IPS DF 4.7 (cell line): ENCODE data around the gene ARHGEF25.
"Not testable (repeated sequence)": the region's sequence is repeated elsewhere in the genome, so short reads cannot be mapped to it uniquely, and the experiment has no call there.

Experiments used
- DNase-seq: peaks from one replicate; pipeline ENCODE4 v3.0.0-alpha.2; 2013; ENCODE audit warnings: low spot score; ENCODE audit errors: extremely low read depth

ARHGEF25 gene

DNA sequence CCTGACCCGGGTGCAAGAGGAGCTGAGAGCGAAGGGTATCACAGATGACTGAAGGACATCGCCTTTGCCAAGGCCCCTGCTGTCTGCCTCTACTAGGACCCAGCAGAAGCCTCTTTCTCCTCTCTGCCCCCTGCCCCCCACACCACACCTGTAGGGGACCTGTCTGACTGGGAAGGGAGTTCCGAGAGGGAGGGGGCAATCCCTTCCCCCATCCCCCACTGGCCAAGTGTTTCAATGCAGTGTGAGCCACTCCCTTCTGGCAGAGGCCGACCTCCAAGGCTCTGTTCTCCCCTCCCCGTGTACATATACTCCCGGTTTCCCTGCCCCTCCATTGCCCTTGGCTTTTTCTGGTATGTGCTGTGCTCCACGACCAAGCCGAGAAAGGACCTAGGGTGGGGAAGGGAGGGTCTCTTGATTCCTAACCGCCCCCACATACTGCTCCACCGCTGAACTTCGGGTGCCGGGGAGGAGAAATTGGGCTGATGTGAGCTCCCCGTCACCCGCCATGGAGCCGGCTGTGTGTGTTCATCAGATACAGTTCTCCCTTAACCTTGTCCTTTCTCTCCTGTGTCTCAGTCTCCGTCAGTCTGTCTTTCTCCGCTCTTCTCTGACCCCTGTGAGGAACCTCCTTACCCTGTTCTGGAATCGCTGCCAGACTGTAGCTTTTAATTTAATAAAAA lies 2.0 kb upstream of the ARHGEF25 start:
- DNase-seq: no peak

GRCh38 chr12:57609781-57610553 lies 1.3 kb upstream of the ARHGEF25 start:
- DNase-seq: no peak

DNA sequence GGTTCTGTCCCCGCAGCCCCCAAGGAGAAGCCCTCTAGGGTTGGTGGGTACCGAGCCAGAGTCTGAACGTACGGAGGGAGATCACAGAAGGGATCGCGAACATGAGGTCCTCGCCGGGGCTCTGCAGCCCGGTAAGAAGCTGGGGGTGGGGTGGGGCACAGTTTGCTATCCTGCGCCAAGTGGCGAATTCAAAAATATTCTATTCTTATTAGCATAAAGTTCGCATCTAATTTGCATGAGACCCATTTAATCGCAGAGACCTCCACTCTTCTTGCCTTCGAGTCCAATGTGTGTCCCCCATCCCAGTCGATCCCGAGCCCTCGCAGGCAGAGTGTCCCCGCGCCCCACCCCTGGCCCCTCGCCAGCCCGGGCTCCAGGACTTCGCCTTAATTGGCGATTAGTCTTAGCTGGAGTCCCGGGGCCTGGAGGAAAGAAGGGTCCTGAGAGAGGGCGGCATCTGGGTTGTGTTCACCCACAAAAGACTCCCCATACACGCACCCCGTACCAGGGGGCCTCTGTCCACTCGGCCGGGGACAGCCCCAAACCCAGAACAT lies 604 bp upstream of the ARHGEF25 start:
- no peak for DNase-seq

- no peak for DNase-seq
Observed at GRCh38 chr12:57611827-57612710, 834 bp downstream of the ARHGEF25 start.

DNA sequence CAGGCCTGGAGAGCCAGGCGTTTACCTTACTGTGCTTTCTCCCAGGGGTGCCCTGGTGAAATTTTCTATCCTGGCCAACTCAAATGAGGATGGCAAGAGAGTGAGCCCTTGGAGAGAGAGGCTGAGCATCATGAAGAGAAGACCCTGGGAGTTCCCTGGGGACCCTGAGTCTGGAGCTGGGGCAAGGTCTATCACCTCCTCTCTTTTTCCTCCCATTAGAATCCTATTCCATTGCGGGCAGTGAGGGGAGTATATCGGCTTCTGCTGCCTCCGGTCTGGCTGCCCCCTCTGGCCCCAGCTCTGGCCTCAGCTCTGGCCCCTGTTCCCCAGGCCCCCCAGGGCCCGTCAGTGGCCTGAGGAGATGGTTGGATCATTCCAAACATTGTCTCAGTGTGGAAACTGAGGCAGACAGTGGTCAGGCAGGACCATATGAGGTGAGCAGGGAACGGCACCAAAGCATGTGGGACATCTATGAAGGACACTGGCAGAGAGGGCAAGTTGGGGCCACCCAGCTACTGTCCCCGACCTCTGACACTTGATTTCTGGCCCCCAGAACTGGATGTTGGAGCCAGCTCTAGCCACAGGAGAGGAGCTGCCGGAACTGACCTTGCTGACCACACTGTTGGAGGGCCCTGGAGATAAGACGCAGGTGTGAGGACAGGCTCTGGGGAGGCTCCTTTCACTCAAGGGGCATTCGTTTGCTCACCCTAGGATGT lies 1.6 kb downstream of the ARHGEF25 start:
- no peak for DNase-seq

DNA sequence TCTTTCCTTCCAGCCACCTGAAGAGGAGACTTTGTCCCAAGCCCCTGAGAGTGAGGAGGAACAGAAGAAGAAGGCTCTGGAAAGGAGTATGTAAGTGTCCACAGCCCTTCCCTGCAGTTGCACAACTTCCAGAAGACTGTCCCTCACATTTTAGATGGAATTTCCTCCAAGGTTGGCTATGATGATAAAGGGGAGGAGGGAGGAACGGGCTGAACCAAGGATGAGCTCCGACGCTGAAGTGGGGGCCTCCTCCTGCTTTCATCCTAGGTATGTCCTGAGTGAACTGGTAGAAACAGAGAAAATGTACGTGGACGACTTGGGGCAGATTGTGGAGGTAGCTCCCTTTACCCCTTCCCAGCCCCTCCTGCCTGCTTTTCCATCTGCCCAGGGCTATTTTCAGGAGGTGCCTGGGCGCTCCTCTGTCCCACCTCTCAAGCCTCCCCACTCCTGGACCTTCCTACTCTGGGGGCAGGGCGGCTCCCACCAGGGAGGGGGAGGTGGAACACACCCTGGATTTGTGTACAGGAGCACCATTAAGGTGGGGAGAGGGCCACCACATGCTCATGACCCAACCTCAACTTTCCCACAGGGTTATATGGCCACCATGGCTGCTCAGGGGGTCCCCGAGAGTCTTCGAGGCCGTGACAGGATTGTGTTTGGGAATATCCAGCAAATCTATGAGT lies 2.3 kb downstream of the ARHGEF25 start:
- no peak for DNase-seq

DNA sequence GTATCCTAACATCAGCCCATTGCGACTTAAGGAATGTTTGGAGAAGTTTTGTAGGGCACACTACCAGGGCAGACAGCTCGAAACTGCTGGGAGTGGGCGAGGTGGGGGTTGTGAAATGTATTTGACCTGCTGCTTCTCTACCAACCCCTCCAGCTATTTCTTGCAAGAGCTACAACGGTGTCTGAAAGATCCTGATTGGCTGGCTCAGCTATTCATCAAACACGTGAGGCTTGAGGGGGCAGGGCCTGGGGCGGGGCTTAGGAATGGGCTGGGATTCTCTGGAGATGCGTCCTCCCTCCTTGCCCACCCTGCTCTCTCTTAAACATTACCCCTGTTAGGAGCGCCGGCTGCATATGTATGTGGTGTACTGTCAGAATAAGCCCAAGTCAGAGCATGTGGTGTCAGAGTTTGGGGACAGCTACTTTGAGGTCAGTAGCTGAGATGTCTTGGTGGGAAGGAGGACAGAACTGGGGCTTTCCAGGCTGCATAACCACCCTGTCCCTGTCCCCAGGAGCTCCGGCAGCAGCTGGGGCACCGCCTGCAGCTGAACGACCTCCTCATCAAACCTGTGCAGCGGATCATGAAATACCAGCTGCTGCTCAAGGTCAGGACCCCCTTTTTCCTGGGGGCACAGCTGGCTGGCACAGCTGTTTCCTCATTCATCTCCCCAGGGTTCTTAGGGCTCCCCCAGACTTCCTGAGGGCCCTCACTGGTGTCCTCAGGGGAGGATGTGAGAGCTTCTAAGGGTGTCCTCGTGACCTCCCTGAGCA lies 3.1 kb downstream of the ARHGEF25 start:
- DNase-seq: no peak

DNA sequence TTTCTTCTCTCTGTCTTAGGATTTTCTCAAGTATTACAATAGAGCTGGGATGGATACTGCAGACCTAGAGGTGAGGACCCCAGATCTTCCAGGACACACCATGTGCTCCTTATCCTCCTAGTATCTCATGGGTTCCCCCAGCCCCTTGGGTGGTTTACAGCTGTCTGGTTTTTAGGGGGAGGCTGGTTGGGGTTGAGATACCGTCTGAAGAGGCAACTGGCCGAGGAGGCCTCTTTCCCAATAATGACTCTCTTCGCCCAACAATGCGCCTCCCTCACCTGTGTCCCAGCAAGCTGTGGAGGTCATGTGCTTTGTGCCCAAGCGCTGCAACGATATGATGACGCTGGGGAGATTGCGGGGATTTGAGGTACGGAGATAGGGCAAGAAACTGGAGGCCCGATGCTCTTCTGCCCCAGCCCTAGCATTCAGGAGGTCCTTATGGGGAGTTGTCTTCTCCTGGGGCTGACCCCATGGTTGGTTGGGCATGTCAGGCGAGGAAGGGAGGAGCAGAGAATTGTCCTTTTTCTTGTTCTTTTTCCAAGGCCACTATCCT lies 3.8 kb downstream of the ARHGEF25 start:
- no peak for DNase-seq

DNA sequence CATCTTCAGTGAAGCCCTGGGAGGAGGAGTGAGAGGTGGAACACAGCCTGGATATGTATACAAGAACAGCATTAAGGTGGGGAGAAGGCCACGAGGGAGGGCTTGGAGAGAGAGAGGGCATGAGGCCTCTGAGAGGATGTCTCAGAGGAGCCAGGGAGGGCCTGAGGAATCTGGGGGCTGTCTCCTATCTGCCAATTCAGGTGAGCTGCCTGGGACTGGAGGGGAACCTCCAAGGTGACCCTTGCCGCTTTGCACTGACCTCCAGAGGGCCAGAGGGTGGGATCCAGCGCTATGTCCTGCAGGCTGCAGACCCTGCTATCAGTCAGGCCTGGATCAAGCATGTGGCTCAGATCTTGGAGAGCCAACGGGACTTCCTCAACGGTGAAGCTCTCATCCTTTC lies 4.4 kb downstream of the ARHGEF25 start:
- DNase-seq: no peak

DNA sequence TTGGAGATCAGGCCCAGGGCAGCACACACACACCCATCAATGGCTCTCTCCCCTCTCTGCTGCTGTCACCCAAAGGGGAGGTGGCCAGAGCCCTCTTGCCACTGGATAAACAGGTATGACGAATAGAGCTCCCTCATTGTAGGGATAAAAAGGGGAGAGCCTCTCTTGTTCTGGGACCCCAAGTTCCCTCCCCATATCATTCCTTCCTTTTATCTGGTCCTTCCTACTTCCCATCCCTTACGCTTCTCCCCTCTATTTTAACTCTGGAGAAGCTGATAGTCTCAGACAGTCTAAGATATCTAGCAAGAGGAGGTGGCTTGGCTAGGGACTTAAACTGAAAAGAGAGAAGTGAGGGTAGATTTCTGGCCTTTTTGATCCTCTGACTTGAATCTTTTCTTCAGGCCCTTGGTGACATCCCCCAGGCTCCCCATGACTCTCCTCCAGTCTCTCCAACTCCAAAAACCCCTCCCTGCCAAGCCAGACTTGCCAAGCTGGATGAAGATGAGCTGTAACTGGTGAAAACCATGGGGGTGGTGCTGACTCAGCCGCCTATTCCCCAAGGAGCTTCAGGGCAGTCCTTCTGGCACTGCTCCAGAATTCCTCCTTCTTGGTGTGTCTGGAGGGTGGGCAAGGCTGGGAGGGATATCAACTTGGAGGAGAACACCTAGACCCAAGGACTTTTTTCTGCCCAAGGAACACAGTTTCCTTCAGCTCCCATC lies 5.3 kb downstream of the ARHGEF25 start:
- no peak for DNase-seq

DNA sequence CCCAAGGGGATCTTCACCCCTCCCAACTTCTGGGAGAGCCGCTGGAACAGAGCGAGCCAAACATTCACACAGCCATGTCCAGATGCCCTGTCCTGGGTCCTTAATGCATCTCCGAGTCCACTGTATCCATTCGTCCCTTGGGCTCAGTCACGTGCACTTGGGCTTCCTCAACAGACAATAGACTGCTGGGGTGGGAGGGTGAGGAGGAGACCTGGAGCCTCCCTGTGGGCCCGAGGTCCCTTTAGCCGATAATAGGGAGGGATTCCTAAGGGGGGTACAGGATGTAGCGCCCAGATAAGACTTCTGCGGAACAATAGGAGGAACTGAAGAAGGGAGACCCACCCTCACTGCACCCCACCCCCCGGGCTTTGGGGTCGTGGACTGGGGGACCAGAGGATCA lies 6.7 kb downstream of the ARHGEF25 start:
- no peak for DNase-seq

GRCh38 chr12:57618431-57618830 lies 7.2 kb downstream of the ARHGEF25 start:
- DNase-seq: not testable (repeated sequence)

- DNase-seq: no peak
Observed at GRCh38 chr12:57618966-57619433, 7.8 kb downstream of the ARHGEF25 start.

DNA sequence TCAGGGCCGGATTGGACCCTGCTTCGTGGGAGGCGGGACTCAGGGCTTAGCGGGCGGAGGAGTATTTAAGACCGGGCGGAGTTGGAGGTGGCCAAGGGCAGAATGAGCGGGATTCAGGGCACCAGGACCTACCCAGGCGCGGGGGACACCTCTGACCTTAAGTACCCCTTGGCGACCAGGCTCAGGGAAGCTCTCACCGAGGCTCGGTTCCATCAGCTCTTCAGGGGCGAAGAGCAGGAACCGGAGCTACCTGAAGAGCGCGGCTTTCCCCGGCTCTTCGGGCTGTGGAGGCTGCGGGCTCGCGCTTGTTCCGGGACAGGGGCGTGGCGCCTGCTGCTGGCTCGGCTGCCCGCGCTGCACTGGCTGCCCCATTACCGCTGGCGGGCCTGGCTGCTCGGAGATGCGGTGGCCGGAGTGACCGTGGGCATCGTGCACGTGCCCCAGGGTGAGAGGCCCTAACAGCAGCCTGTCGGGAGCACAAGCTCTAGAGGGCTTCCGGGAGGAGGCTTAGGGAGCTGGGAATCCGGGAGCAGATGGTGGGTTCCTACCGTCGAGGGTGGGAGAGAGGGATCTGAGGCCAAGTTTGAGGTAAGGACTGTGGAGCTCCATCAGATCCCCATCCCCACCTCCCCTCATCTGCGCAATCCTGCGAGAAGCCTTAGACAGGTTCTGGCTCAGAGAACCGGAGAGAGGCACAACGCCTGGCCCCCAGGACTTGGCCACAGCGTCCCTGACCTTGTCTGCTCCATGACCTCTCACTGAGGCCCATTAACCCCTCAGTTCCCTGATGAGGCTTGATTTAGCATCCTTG lies 8.4 kb downstream of the ARHGEF25 start:
- no peak for DNase-seq

DNA sequence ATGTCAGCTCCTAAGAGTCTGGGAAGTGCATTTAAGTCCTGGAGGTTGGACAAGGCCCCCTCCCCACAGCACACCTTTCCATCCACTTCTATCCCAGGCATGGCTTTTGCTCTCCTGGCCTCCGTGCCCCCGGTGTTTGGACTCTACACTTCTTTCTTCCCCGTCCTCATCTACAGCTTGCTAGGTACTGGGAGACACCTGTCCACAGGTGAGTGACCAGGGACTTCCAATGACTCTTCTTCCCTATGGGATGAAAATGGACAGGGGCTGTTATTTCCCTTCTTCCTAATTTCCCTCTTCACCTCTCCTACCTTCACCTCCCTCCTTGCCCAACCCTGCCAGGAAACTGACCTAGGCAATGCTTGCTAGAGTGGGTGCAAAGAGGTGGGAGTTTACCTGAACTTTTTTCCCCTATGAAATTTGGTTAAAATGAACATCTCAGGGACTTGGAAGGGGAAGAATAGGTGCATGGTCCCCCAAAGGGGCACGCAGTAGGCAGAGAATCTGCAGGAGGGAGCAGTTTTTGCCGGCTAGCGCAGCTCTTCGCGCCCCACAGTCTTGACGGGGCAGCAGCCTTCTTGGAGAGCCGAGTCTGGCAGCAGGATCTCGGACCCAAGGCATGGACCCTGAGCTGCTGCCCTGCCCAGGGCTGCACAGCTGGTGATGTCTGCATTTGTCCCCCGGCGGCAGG lies 9.2 kb downstream of the ARHGEF25 start:
- no peak for DNase-seq

- no peak for DNase-seq
Observed at GRCh38 chr12:57620936-57621496, 9.8 kb downstream of the ARHGEF25 start.
